Measurements from ENCODE around the gene PGAM2. TPM values are rescaled to one million over a fixed set of nuclear protein-coding genes. Genes with fewer than 3 reads are reported as not detected.

PGAM2 gene
- total and polyA plus RNA-seq, 2 of the 4 experiments (the other 2 are of a cell fraction) = not detected

DNA sequence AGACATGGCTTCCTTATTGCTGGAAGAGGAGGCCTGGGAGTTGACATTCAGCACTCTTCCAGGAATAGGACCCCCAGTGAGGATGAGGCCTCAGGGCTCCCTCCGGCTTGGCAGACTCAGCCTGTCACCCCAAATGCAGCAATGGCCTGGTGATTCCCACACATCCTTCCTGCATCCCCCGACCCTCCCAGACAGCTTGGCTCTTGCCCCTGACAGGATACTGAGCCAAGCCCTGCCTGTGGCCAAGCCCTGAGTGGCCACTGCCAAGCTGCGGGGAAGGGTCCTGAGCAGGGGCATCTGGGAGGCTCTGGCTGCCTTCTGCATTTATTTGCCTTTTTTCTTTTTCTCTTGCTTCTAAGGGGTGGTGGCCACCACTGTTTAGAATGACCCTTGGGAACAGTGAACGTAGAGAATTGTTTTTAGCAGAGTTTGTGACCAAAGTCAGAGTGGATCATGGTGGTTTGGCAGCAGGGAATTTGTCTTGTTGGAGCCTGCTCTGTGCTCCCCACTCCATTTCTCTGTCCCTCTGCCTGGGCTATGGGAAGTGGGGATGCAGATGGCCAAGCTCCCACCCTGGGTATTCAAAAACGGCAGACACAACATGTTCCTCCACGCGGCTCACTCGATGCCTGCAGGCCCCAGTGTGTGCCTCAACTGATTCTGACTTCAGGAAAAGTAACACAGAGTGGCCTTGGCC lies 4.3 kb downstream of the PGAM2 start:
- H2AK9ac ChIP-seq (replicated peaks; ENCODE audit: low read depth, low read length, poor library complexity) = no peak overlapping the region
- H3K4me1 ChIP-seq (ENCODE audit: control insufficient read depth, insufficient read depth, low read length) = peaks cover 7% of the 10 kb centered on the region
- H3K23ac ChIP-seq (ENCODE audit: low read depth, low read length) = no peak overlapping the region
- no peak overlapping the region for H2BK120ac ChIP-seq (ENCODE audit: low read depth, low read length)
- H3K9me1 ChIP-seq (ENCODE audit: insufficient read depth, low read length) = no peaks in the 10 kb centered on the region; the same call in 1 of the 2 replicates
- H2AFZ ChIP-seq (replicated peaks; ENCODE audit: low read length, poor library complexity) = no peak overlapping the region
- BruUV-seq (replicated peaks) = no TSS peak
- no peak overlapping the region for H2BK15ac ChIP-seq (ENCODE audit: low read depth, low read length)
- H2AK5ac ChIP-seq (ENCODE audit: low read depth, low read length) = no peak overlapping the region
- TF ChIP-seq, protein P1, sequence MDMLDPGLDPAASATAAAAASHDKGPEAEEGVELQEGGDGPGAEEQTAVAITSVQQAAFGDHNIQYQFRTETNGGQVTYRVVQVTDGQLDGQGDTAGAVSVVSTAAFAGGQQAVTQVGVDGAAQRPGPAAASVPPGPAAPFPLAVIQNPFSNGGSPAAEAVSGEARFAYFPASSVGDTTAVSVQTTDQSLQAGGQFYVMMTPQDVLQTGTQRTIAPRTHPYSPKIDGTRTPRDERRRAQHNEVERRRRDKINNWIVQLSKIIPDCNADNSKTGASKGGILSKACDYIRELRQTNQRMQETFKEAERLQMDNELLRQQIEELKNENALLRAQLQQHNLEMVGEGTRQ (IDR thresholded peaks at IDR 0.05; ENCODE audit: low read depth, low read length) = no peak
- TF ChIP-seq SMC3 (IDR thresholded peaks at IDR 0.05; ENCODE audit: low read depth, low read length) (no peak), NFE2L2 (IDR thresholded peaks at IDR 0.05; ENCODE audit: low read depth, low read length) (no peak), RCOR1 (IDR thresholded peaks at IDR 0.05; ENCODE audit: insufficient replicate concordance, low read length) (no peak), BHLHE40 (IDR thresholded peaks at IDR 0.05; ENCODE audit: low read depth, low read length) (no peak), POLR2A (IDR thresholded peaks at IDR 0.05; ENCODE audit: low read depth, low read length) (no peak)
- TF ChIP-seq, protein P2, sequence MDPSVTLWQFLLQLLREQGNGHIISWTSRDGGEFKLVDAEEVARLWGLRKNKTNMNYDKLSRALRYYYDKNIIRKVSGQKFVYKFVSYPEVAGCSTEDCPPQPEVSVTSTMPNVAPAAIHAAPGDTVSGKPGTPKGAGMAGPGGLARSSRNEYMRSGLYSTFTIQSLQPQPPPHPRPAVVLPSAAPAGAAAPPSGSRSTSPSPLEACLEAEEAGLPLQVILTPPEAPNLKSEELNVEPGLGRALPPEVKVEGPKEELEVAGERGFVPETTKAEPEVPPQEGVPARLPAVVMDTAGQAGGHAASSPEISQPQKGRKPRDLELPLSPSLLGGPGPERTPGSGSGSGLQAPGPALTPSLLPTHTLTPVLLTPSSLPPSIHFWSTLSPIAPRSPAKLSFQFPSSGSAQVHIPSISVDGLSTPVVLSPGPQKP (IDR thresholded peaks at IDR 0.05; ENCODE audit: borderline replicate concordance, low read depth, low read length) = no peak
- no peak overlapping the region for H3K4ac ChIP-seq (ENCODE audit: low read depth, low read length)
- peaks cover 42% of the 10 kb centered on the region for H4K20me1 ChIP-seq (ENCODE audit: insufficient read depth, low read length)
- H3K14ac ChIP-seq (replicated peaks; ENCODE audit: low read depth, low read length) = no peak overlapping the region
- H3K4me2 ChIP-seq (ENCODE audit: low read depth, low read length) = no peak overlapping the region
- ATAC-seq (ENCODE audit: low read depth) = no peak
- no peak overlapping the region for H4K8ac ChIP-seq (ENCODE audit: low read depth in 2 of 2, low read length in 2 of 2)
- H4K91ac ChIP-seq (ENCODE audit: insufficient read depth, low read depth, low read length) = no peak overlapping the region
- dilution Hi-C loops (cut with HindIII; ENCODE audit: low sequenced_read_pairs, unreplicated experiment) = no loop called here
- H3K9ac ChIP-seq (ENCODE audit: low read depth, low read length) = no peak overlapping the region
- no peak overlapping the region for H3K18ac ChIP-seq (ENCODE audit: low read depth, low read length)
- no peak overlapping the region for H2BK5ac ChIP-seq (ENCODE audit: low read depth, low read length, poor library complexity, severe bottlenecking)
- ChIA-PET CTCF (no interaction called here), POLR2A (ENCODE audit: unreplicated experiment) (no interaction called here)
- H3K56ac ChIP-seq (ENCODE audit: extremely low read depth, insufficient read depth, low read length) = no peak overlapping the region
- H3K4me3 ChIP-seq (ENCODE audit: insufficient read depth, low read depth, low read length) = no peak overlapping the region
- WGBS, 2 experiments (ENCODE audit: extremely low coverage in 2 of 2, insufficient read length in 1 of 2) = 94% methylated on average over 4 of the region's 8 CpGs; no CpG with 5 or more reads in 1 of the 2 experiments
- H2BK20ac ChIP-seq (ENCODE audit: low read depth, low read length) = no peak overlapping the region
- no peak overlapping the region for H4K5ac ChIP-seq (ENCODE audit: low read depth, low read length)
- DNase-seq = no peak
- H3K9me3 ChIP-seq (ENCODE audit: control insufficient read depth, insufficient read depth, low read length) = no peaks in the 10 kb centered on the region
- peaks cover 7 to 13% of the 10 kb centered on the region in 2 experiments for H3K79me1 ChIP-seq (ENCODE audit: low read depth in 1 of 2, low read length in 2 of 2)
- peaks cover 59% of the 10 kb centered on the region for H3K36me3 ChIP-seq (ENCODE audit: control insufficient read depth, insufficient read depth, low read length)
- intact Hi-C loops (cut with micrococcal nuclease) = no loop called here
- in situ Hi-C loops (cut with MboI; ENCODE audit: low sequenced_read_pairs) = no loop called here
- H3K27ac ChIP-seq (ENCODE audit: insufficient read depth, low read length) = no peak overlapping the region
- no peaks in the 10 kb centered on the region for H3K27me3 ChIP-seq (ENCODE audit: control insufficient read depth, insufficient read depth, low read length)
